ENCODE data around the gene ITGA2. TPM values are rescaled to one million over a fixed set of nuclear protein-coding genes. Genes with fewer than 3 reads are reported as not detected.

The ITGA2 gene
- total and polyA plus RNA-seq, 7 donors = 0.10 to 0.91 (median 0.64) TPM

DNA sequence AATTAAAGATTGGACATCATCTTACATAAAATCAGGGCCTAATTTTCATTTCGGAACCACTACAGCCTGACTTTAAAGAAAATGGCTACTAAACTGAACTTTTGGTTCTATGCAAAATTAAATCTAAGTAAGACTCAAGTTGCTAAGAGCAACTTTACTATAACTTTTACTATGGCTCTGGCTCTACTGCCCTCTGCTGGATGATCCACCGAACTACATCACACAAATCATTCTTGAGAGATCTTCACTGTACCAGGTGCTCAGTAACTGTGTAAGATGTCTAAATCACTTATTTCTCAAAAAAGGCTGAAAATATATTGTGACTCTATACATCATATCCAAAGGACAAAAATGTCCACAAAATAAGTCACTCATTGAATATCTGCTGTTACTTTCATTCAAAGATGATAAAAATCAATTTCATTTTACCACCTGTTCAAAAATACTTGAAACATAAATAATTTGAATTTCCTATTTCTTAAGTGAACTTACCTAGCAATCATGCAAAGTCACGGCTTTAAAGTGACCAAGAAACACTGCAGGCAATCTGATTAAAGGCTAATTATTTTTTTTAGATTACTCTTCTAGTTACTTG lies 106.9 kb downstream of the ITGA2 start:
- Histone ChIP-seq H3K27ac (no peak overlapping the region), H3K27me3 (ENCODE audit: insufficient read depth in 3 of 3, low read length in 2 of 3) (no peaks in the 10 kb centered on the region), H3K9me3 (no peaks in the 10 kb centered on the region), H3K36me3 (ENCODE audit: insufficient read depth in 1 of 2, low read depth in 1 of 2) (peaks cover 4 to 59% of the 10 kb centered on the region in 2 donors), H3K4me3 (no peak overlapping the region), H3K4me1 (no peaks in the 10 kb centered on the region)
- ATAC-seq = peak in 3 of 4 donors; percentile 64 to 84 (median 76)
- peak in 1 of 2 donors; percentile 24 for DNase-seq
- TF ChIP-seq, protein P1, sequence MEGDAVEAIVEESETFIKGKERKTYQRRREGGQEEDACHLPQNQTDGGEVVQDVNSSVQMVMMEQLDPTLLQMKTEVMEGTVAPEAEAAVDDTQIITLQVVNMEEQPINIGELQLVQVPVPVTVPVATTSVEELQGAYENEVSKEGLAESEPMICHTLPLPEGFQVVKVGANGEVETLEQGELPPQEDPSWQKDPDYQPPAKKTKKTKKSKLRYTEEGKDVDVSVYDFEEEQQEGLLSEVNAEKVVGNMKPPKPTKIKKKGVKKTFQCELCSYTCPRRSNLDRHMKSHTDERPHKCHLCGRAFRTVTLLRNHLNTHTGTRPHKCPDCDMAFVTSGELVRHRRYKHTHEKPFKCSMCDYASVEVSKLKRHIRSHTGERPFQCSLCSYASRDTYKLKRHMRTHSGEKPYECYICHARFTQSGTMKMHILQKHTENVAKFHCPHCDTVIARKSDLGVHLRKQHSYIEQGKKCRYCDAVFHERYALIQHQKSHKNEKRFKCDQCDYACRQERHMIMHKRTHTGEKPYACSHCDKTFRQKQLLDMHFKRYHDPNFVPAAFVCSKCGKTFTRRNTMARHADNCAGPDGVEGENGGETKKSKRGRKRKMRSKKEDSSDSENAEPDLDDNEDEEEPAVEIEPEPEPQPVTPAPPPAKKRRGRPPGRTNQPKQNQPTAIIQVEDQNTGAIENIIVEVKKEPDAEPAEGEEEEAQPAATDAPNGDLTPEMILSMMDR (IDR thresholded peaks at IDR 0.05) = peak; percentile 89
- WGBS, 3 donors = 15 to 20% (median 17%) methylated on average over 3 of the region's 3 CpGs
- intact Hi-C loops (cut with DNase I) = loop anchor here (2.0 to 10.0 kb wide), 3 partner anchors 147 to 311 kb away; partner anchors contain the start of genes ITGA1 (in 1 of the 2) and PELO (in 1 of the 2)

DNA sequence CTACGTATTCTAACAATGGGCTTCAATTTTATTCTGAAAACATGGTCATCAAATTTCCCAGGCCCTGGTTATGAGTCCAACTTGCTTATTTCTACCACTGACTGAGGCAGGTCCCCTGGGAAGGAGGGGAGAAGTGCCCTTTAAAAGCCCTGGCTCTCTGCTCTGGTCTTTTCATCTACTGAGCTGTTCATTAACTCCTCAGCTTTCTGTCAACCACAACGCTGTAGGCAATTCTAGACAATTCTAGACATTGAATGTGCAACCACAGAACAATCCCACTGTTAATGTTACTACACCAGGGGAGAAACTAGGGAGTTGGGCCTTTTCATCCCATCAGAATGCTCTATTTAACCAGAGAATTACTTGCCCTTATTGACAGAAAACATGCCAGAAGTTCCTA lies 110.4 kb downstream of the ITGA2 start:
- Histone ChIP-seq H3K36me3 (ENCODE audit: insufficient read depth in 1 of 2, low read depth in 1 of 2) (peaks cover 7 to 93% of the 10 kb centered on the region in 2 donors), H3K9me3 (no peaks in the 10 kb centered on the region), H3K27me3 (ENCODE audit: insufficient read depth in 3 of 3, low read length in 2 of 3) (no peaks in the 10 kb centered on the region), H3K27ac (no peak overlapping the region), H3K4me1 (no peaks in the 10 kb centered on the region), H3K4me3 (no peak overlapping the region)
- 57 to 83% (median 80%) methylated on average over 2 of the region's 2 CpGs for WGBS, 3 donors
- TF ChIP-seq, protein P1 (IDR thresholded peaks at IDR 0.05) = no peak
- DNase-seq = no peak
- ATAC-seq = no peak
- intact Hi-C loops (cut with DNase I) = loop anchor here (10.0 kb wide), 2 partner anchors 305 to 315 kb away; partner anchors contain the start of genes ITGA1 (in 1 of the 2) and PELO (in 1 of the 2)

DNA sequence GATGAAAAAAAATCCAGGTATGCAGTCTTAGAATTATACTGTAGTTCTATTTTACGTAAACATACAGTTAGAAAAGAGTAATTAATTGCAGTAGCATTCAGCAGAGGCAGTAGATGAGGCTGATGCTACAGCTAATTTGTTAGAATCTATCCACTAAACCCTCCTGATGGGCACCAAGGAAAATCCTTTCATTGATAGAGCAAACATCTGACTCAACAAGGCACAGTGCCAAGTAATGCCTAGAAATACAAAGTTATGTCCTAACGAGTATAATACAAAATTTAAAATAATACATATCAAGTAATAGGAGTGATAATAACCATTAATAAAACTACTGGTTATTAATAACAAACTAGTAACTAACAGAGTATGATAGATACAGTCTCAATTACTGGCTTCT lies 111.5 kb downstream of the ITGA2 start:
- TF ChIP-seq, protein P1 (IDR thresholded peaks at IDR 0.05) = no peak
- Histone ChIP-seq H3K9me3 (no peaks in the 10 kb centered on the region), H3K4me3 (no peak overlapping the region), H3K27ac (no peak overlapping the region), H3K27me3 (ENCODE audit: insufficient read depth in 3 of 3, low read length in 2 of 3) (no peaks in the 10 kb centered on the region), H3K4me1 (no peaks in the 10 kb centered on the region), H3K36me3 (ENCODE audit: insufficient read depth in 1 of 2, low read depth in 1 of 2) (peaks cover 7 to 95% of the 10 kb centered on the region in 2 donors)
- DNase-seq = no peak
- ATAC-seq = no peak
- intact Hi-C loops (cut with DNase I) = no loop called here
- 70 to 84% (median 75%) methylated on average over 2 of the region's 2 CpGs for WGBS, 3 donors

DNA sequence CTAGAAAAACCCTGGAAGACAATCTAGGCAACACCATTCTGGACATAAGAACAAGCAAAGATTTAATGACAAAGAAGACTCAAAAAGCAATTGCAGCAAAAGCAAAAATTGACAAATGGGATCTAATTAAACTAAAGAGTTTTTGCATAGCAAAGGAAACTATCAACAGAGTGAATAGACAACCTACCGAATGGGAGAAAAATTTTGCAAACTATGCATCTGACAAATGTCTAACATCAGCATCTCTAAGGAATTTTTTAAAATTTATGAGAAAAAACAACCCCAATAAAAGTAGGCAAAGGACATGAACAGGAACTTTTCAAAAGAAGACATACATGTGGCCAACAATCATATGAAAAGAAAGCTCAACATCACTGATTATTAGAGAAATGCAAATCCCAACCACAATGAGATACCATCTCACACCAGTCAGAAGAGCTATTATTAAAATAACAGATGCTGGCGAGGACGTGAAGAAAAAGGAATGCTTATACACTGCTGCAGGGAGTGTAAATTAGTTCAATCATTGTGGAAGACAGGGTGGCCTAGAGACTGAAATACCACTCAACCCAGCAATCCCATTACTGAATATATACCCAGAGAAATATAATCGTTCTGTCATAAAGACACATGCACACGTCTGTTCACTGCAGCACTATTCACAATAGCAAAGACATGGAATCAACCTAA lies 116.6 kb downstream of the ITGA2 start:
- Histone ChIP-seq H3K4me1 (peaks cover 21% of the 10 kb centered on the region), H3K9me3 (no peaks in the 10 kb centered on the region), H3K36me3 (ENCODE audit: insufficient read depth in 1 of 2, low read depth in 1 of 2) (peaks cover 4 to 71% of the 10 kb centered on the region in 2 donors), H3K4me3 (no peak overlapping the region), H3K27ac (no peak overlapping the region), H3K27me3 (ENCODE audit: insufficient read depth in 3 of 3, low read length in 2 of 3) (no peaks in the 10 kb centered on the region)
- ATAC-seq = no peak
- intact Hi-C loops (cut with DNase I) = no loop called here
- TF ChIP-seq, protein P1 (IDR thresholded peaks at IDR 0.05) = no peak
- DNase-seq = no peak
- 70 to 79% (median 75%) methylated on average over 5 of the region's 5 CpGs for WGBS, 3 donors

All from psoas muscle (tissue), 8 donors.